WI38 (cell line): ENCODE data around the gene MYLK.
"Not testable (repeated sequence)": the region's sequence is repeated elsewhere in the genome, so short reads cannot be mapped to it uniquely, and the experiment has no call there.

Experiments used
- H3K4me3 ChIP-seq: 2 replicates; pipeline ENCODE4 v1.5.1; 2011; ENCODE audit warnings: low read depth, mild to moderate bottlenecking, control low read depth, low read length
- CTCF ChIP-seq: IDR thresholded peaks from 2 replicates; pipeline ENCODE4 v1.5.1; 2012; ENCODE audit warnings: low read depth, mild to moderate bottlenecking, control low read depth, low read length

The MYLK gene

GRCh38 chr3:123743121-123743520 is 141.0 kb downstream of the MYLK start:
- no peak overlapping the region for H3K4me3 ChIP-seq
- no peak for TF ChIP-seq CTCF

- no peak overlapping the region for H3K4me3 ChIP-seq
- no peak for TF ChIP-seq CTCF
These were observed 143.1 kb downstream of the MYLK start for GRCh38 chr3:123741041-123741511.

- TF ChIP-seq CTCF: no peak
- H3K4me3 ChIP-seq: no peak overlapping the region
These were observed 143.7 kb downstream of the MYLK start for GRCh38 chr3:123740391-123740822.

- no peak for TF ChIP-seq CTCF
- H3K4me3 ChIP-seq: no peak overlapping the region
These were observed 144.4 kb downstream of the MYLK start for GRCh38 chr3:123739754-123740153.

- H3K4me3 ChIP-seq: no peak overlapping the region
- TF ChIP-seq CTCF: no peak
These were observed 145.0 kb downstream of the MYLK start for GRCh38 chr3:123739106-123739505.

GRCh38 chr3:123738522-123738921 is 145.6 kb downstream of the MYLK start:
- H3K4me3 ChIP-seq: not testable (repeated sequence)

GRCh38 chr3:123737168-123737567 is 147.0 kb downstream of the MYLK start:
- H3K4me3 ChIP-seq: no peak overlapping the region
- no peak for TF ChIP-seq CTCF

GRCh38 chr3:123735456-123735855 is 148.7 kb downstream of the MYLK start:
- H3K4me3 ChIP-seq: no peak overlapping the region
- TF ChIP-seq CTCF: no peak
